H1 (cell line): ENCODE measurements around the gene TMEM135.

Experiments
- CREB1 ChIP-seq: IDR thresholded peaks from 2 replicates; pipeline ENCODE4 v1.6.1; 2012; ENCODE audit warnings: inconsistent platforms
- CTCF ChIP-seq, 3 experiments: IDR thresholded peaks; 1 replicate in 2 of 3; 2 replicates in 1 of 3; pipeline versions ENCODE4 v1.5.1 to v1.6.1; 2011; ENCODE audit warnings: low read length in 3 of 3, mild to moderate bottlenecking in 3 of 3, inconsistent platforms in 2 of 3, low read depth in 1 of 3, moderate library complexity in 1 of 3; ENCODE audit not compliant: insufficient read depth in 1 of 3; ENCODE audit errors: control extremely low read depth in 1 of 3
- EP300 ChIP-seq, 2 experiments: IDR thresholded peaks; 1 replicate in 1 of 2; 2 replicates in 1 of 2; pipeline ENCODE4 v1.6.1; 2011 to 2012; ENCODE audit warnings: low read depth in 2 of 2, low read length in 2 of 2, mild to moderate bottlenecking in 2 of 2, borderline replicate concordance in 1 of 2, inconsistent platforms in 1 of 2, moderate library complexity in 1 of 2
- MAX ChIP-seq: IDR thresholded peaks from 2 replicates; pipeline ENCODE4 v1.6.1; 2012; ENCODE audit warnings: inconsistent platforms
- POLR2A ChIP-seq, 2 experiments: IDR thresholded peaks; 1 replicate in 1 of 2; 2 replicates in 1 of 2; pipeline ENCODE4 v1.6.1; 2011; ENCODE audit warnings: low read depth in 2 of 2, low read length in 2 of 2, mild to moderate bottlenecking in 2 of 2; ENCODE audit errors: control extremely low read depth in 1 of 2
- POLR2AphosphoS5 ChIP-seq: IDR thresholded peaks from 2 replicates; pipeline ENCODE4 v1.6.1; 2011; ENCODE audit warnings: low read depth, low read length
- RAD21 ChIP-seq, 2 experiments: IDR thresholded peaks in 1 of 2; conservative IDR thresholded peaks in 1 of 2; 2 replicates each; pipeline ENCODE4 v1.6.1; 2011; ENCODE audit warnings: low read depth in 2 of 2, low read length in 2 of 2, improper control_type of control experiment in 1 of 2, inconsistent platforms in 1 of 2, mild to moderate bottlenecking in 1 of 2, moderate library complexity in 1 of 2
- RBBP5 ChIP-seq: IDR thresholded peaks from 2 replicates; pipeline ENCODE4 v1.7.1; 2012; ENCODE audit warnings: low read depth, mild to moderate bottlenecking, inconsistent platforms, low read length, moderate library complexity, borderline replicate concordance
- RFX5 ChIP-seq: IDR thresholded peaks from 2 replicates; pipeline ENCODE4 v1.6.1; 2011; ENCODE audit warnings: low read depth, low read length, improper control_type of control experiment, borderline replicate concordance
- SP2 ChIP-seq: IDR thresholded peaks from 2 replicates; pipeline ENCODE4 v1.6.1; 2012; ENCODE audit warnings: mild to moderate bottlenecking, low read length, inconsistent platforms
- YY1 ChIP-seq: IDR thresholded peaks from 2 replicates; pipeline ENCODE4 v1.6.1; 2011; ENCODE audit warnings: low read depth, mild to moderate bottlenecking, low read length
- ZNF274 ChIP-seq: IDR thresholded peaks from 2 replicates; pipeline ENCODE4 v1.7.0; 2012; ENCODE audit warnings: low read length, borderline replicate concordance; ENCODE audit errors: extremely low read depth

- TF ChIP-seq EP300 (IDR thresholded peaks at IDR 0.05; ENCODE audit: borderline replicate concordance in 1 of 2, low read depth in 2 of 2, low read length in 2 of 2): no peak
- TF ChIP-seq RFX5: no peak
- no peak for TF ChIP-seq MAX
- no peak for TF ChIP-seq RBBP5
- TF ChIP-seq CREB1: no peak
- TF ChIP-seq POLR2A (IDR thresholded peaks at IDR 0.05; ENCODE audit: control extremely low read depth in 1 of 2, low read depth in 2 of 2, low read length in 2 of 2): no peak
- TF ChIP-seq POLR2AphosphoS5: no peak
- no peak for TF ChIP-seq SP2
- TF ChIP-seq CTCF (IDR thresholded peaks at IDR 0.05; ENCODE audit: control extremely low read depth in 1 of 3, insufficient read depth in 1 of 3, low read depth in 1 of 3, low read length in 3 of 3): no peak
- no peak for TF ChIP-seq RAD21 (IDR thresholded peaks at IDR 0.05 in 1 of 2, conservative IDR thresholded peaks at IDR 0.05 in 1 of 2; ENCODE audit: low read depth in 2 of 2, low read length in 2 of 2)
- TF ChIP-seq YY1: no peak
- no peak for TF ChIP-seq ZNF274
Observed at GRCh38 chr11:87120937-87121336, 83.2 kb downstream of the TMEM135 start.
